ENCODE measurements around the gene TRIM25. TPM values are rescaled to one million over a fixed set of nuclear protein-coding genes. Genes with fewer than 3 reads are reported as not detected.

The TRIM25 gene
- total RNA-seq, 1 experiment from 2014 or later, result 32.5 TPM

GRCh38 chr17:56850591-56850990 is 63.3 kb downstream of the TRIM25 start:
- H3T11ph ChIP-seq (ENCODE audit: low read length), result no peak overlapping the region
- no peak overlapping the region for H3K23ac ChIP-seq (ENCODE audit: insufficient read length, low read depth, low read length)
- no peaks in the 10 kb centered on the region for H3K9me3 ChIP-seq (ENCODE audit: control insufficient read depth, low read depth, low read length)
- H3K4me3 Mint-ChIP-seq, result no peak overlapping the region
- no peak for DNase-seq
- H4K20me1 ChIP-seq (ENCODE audit: control insufficient read depth, insufficient read depth, insufficient read length), result no peaks in the 10 kb centered on the region
- H3K27ac Mint-ChIP-seq, result no peak overlapping the region; a peak in 1 of 7 replicates
- TF ChIP-seq CTCF (conservative IDR thresholded peaks at IDR 0.05), result no peak
- H4K91ac ChIP-seq (ENCODE audit: insufficient read length, low read depth, low read length), result no peak overlapping the region
- H3K18ac ChIP-seq (ENCODE audit: insufficient read length, low read depth, low read length), result no peak overlapping the region
- H3K9me3 Mint-ChIP-seq, result no peaks in the 10 kb centered on the region
- H3K79me2 ChIP-seq (ENCODE audit: insufficient read depth, low read length), result no peaks in the 10 kb centered on the region
- H4K5ac ChIP-seq (ENCODE audit: insufficient read length, low read depth, low read length), result no peak overlapping the region
- no peaks in the 10 kb centered on the region for H3K79me1 ChIP-seq (ENCODE audit: insufficient read depth, low read depth, low read length, poor library complexity, severe bottlenecking)
- H3K36me3 Mint-ChIP-seq (ENCODE audit: insufficient read depth in 1 of 3, low read depth in 3 of 3), result peaks cover 4 to 7% (median 4%) of the 10 kb centered on the region in 3 experiments; a peak in 4 of 7 replicates
- no peak overlapping the region for H2BK120ac ChIP-seq (ENCODE audit: low read depth, low read length, poor library complexity, severe bottlenecking)
- no peak overlapping the region for H3K56ac ChIP-seq (ENCODE audit: insufficient read length, low read depth, low read length)
- H2AFZ ChIP-seq (ENCODE audit: low read length), result no peak overlapping the region
- H3K27me3 ChIP-seq (ENCODE audit: insufficient read depth, low read length), result no peaks in the 10 kb centered on the region
- H3K4me2 ChIP-seq (ENCODE audit: insufficient read depth, insufficient read length, low read length), result no peak overlapping the region
- no peak overlapping the region for H2AK5ac ChIP-seq (ENCODE audit: insufficient read length, low read length)
- H3K23me2 ChIP-seq (ENCODE audit: insufficient read length, low read depth, low read length, poor library complexity, severe bottlenecking), result no peaks in the 10 kb centered on the region
- H2BK5ac ChIP-seq (ENCODE audit: insufficient read length, low read length), result no peak overlapping the region
- H2BK20ac ChIP-seq (ENCODE audit: low read depth, low read length, poor library complexity, severe bottlenecking), result no peak overlapping the region
- H3K14ac ChIP-seq (ENCODE audit: insufficient read depth, low read length), result no peak overlapping the region
- H3K9ac ChIP-seq (ENCODE audit: extremely low read depth, insufficient read length, low read length), result no peak overlapping the region
- H3K27me3 Mint-ChIP-seq (ENCODE audit: low read depth), result no peaks in the 10 kb centered on the region
- H3K4me1 ChIP-seq (ENCODE audit: insufficient read depth, low read length), result no peaks in the 10 kb centered on the region
- no peak overlapping the region for H3K4ac ChIP-seq (ENCODE audit: low read depth, low read length)
- no peaks in the 10 kb centered on the region for H3K4me1 Mint-ChIP-seq
- H2BK12ac ChIP-seq (ENCODE audit: insufficient read length, low read depth, low read length), result no peak overlapping the region
- no CpG with 5 or more reads among the region's 2 CpGs for WGBS (ENCODE audit: extremely low coverage, insufficient read length, low lambda C conversion rate)
- no peak overlapping the region for H4K8ac ChIP-seq (replicated peaks; ENCODE audit: insufficient read length, low read depth, low read length)
- H2BK15ac ChIP-seq (ENCODE audit: low read depth, low read length), result no peak overlapping the region
- H3K27ac ChIP-seq (ENCODE audit: insufficient read length, low read depth, low read length), result no peak overlapping the region

Data from H9 (cell line).